Kidney (tissue), 14 donors: ENCODE data around the gene SERTAD2. TPM values are rescaled to one million over a fixed set of nuclear protein-coding genes. Genes with fewer than 3 reads are reported as not detected.

Experiments
- DNase-seq, 5 donors: peaks; one replicate each; pipeline ENCODE4 v3.0.0-alpha.2; 2013 to 2020
- FAIRE-seq: peaks from 2 replicates; lab custom pipeline; 2012; peaks lifted over from hg19 to GRCh38; lab: Jason Lieb, UNC
- H3K27ac ChIP-seq, 2 donors: one replicate each; pipeline ENCODE4 v1.7.0; 2013; ENCODE audit warnings: low read depth in 2 of 2, low read length in 2 of 2, inconsistent platforms in 1 of 2
- H3K27me3 ChIP-seq: one replicate; pipeline ENCODE4 v1.7.1; 2013; ENCODE audit warnings: low read length, inconsistent platforms; ENCODE audit not compliant: control insufficient read depth, insufficient read depth
- H3K36me3 ChIP-seq, 3 donors: one replicate each; pipeline versions ENCODE4 v1.7.0 to v1.7.1; 2013; ENCODE audit warnings: low read length in 3 of 3, control low read depth in 1 of 3, inconsistent platforms in 1 of 3; ENCODE audit not compliant: insufficient read depth in 3 of 3, control insufficient read depth in 2 of 3
- H3K4me1 ChIP-seq, 3 donors: one replicate each; pipeline versions ENCODE4 v1.7.0 to v1.7.1; 2013; ENCODE audit warnings: low read length in 3 of 3, inconsistent platforms in 1 of 3, low read depth in 1 of 3; ENCODE audit not compliant: control insufficient read depth in 2 of 3, insufficient read depth in 2 of 3
- H3K4me3 ChIP-seq, 3 donors: one replicate each; pipeline versions ENCODE4 v1.7.0 to v1.8.1; 2013; ENCODE audit warnings: low read length in 3 of 3, control low read depth in 1 of 3, inconsistent platforms in 1 of 3
- H3K9ac ChIP-seq, 3 donors: one replicate each; pipeline versions ENCODE4 v1.7.0 to v1.7.1; 2013; ENCODE audit warnings: low read length in 3 of 3, control low read depth in 1 of 3, inconsistent platforms in 1 of 3
- H3K9me3 ChIP-seq, 3 donors: one replicate each; pipeline versions ENCODE4 v1.7.0 to v1.7.1; 2013; ENCODE audit warnings: low read length in 3 of 3, control low read depth in 1 of 3, inconsistent platforms in 1 of 3; ENCODE audit not compliant: control insufficient read depth in 2 of 3, insufficient read depth in 1 of 3
- CTCF ChIP-seq: IDR thresholded peaks from 3 replicates; pipeline ENCODE4 v1.5.1; 2012; ENCODE audit warnings: mild to moderate bottlenecking, moderate library complexity, borderline replicate concordance; ENCODE audit not compliant: insufficient read depth; ENCODE audit errors: extremely low read depth
- intact Hi-C: fragments of 100-400 bp; cut with DNase I; formaldehyde crosslinking; loops from one replicate; pipeline ENCODE4 v1.11.1; 2022
- polyA plus RNA-seq: library from polyadenylated mRNA; stranded (reverse); fragments of 350-450 nt; fragmentation: Illumina TruSeq; extraction: RNeasy Lipid Tissue Mini Kit (QIAGEN cat#74804); gene quantifications from one replicate; pipeline ENCODE4 v1.2.3, GENCODE V29; 2014; ENCODE audit warnings: low read depth, low replicate concordance; ENCODE audit not compliant: insufficient read depth
- total RNA-seq: library from RNA; stranded (reverse); fragmentation: NEBNext Ultra II Directional; extraction: Animal tissue kit (Norgen Biotek cat#: 25700); gene quantifications from one replicate; pipeline ENCODE4 v1.2.1, GENCODE V29; 2021
- donor health status: control.
- donor health status: control.
- donor health status: control.
- donor health status: control.
- donor health status: control.
- donor health status: DM: yes; HTN: yes; CAD: no.
- donor health status: Normal renal cell carcinoma (clear cell type).

The SERTAD2 gene
- total and polyA plus RNA-seq, 2 donors from 2014 or later = 6.2 to 21.1 TPM

- no peak for FAIRE-seq
- peak; percentile 23 for TF ChIP-seq CTCF
- intact Hi-C loops = no loop called here
These were observed 1.4 kb upstream of the SERTAD2 start for GRCh38 chr2:64655018-64655664.

GRCh38 chr2:64654063-64654811, 524 bp upstream of the SERTAD2 start:
- intact Hi-C loops = loop anchor here (5.0 kb wide), 1 partner anchor 203 kb away; no protein-coding TSS in a partner anchor
- no peaks in the 10 kb centered on the region for H3K27me3 ChIP-seq
- peaks cover 5 to 23% (median 11%) of the 10 kb centered on the region in 3 donors for H3K4me1 ChIP-seq
- H3K4me3 ChIP-seq = peak overlapping the region; percentile 70 to 80 (median 77)
- H3K36me3 ChIP-seq = no peaks in the 10 kb centered on the region
- no peaks in the 10 kb centered on the region for H3K9me3 ChIP-seq
- TF ChIP-seq CTCF = no peak
- H3K27ac ChIP-seq = peak overlapping the region; percentile 97 to 98
- H3K9ac ChIP-seq = peak overlapping the region; percentile 52 to 89 (median 74)
- no peak for FAIRE-seq
- peak; percentile 89 to 95 (median 93) for DNase-seq

More at GRCh38 chr2:64655018-64655664, 1.4 kb upstream of the SERTAD2 start:
- H3K4me3 ChIP-seq = peak overlapping the region; percentile 67 to 80 (median 77)
- peak in 2 of 5 donors; percentile 33 to 37 for DNase-seq
- H3K27ac ChIP-seq = no peak overlapping the region
- H3K4me1 ChIP-seq = peaks cover 5 to 20% (median 10%) of the 10 kb centered on the region in 3 donors
- H3K9me3 ChIP-seq = no peaks in the 10 kb centered on the region
- no peaks in the 10 kb centered on the region for H3K27me3 ChIP-seq
- H3K9ac ChIP-seq = peak overlapping the region; percentile 50 to 89 (median 72)
- H3K36me3 ChIP-seq = no peaks in the 10 kb centered on the region

- peak overlapping the region; percentile 75 to 86 (median 78) for H3K4me3 ChIP-seq
- no peaks in the 10 kb centered on the region for H3K36me3 ChIP-seq
- intact Hi-C loops = loop anchor here (5.0 kb wide), 1 partner anchor 205 kb away; no protein-coding TSS in a partner anchor
- FAIRE-seq = no peak
- no peaks in the 10 kb centered on the region for H3K9me3 ChIP-seq
- H3K27me3 ChIP-seq = no peaks in the 10 kb centered on the region
- peak overlapping the region; percentile 70 to 78 (median 75) for H3K9ac ChIP-seq
- peak in 4 of 5 donors; percentile 64 to 88 (median 80) for DNase-seq
- TF ChIP-seq CTCF = no peak
- H3K4me1 ChIP-seq = peaks cover 5 to 24% (median 13%) of the 10 kb centered on the region in 3 donors
- peak overlapping the region; percentile 99 for H3K27ac ChIP-seq
These were observed 1.2 kb downstream of the SERTAD2 start for GRCh38 chr2:64652231-64653108.
